Measurements from ENCODE around the gene ISM1.

ISM1 gene

DNA sequence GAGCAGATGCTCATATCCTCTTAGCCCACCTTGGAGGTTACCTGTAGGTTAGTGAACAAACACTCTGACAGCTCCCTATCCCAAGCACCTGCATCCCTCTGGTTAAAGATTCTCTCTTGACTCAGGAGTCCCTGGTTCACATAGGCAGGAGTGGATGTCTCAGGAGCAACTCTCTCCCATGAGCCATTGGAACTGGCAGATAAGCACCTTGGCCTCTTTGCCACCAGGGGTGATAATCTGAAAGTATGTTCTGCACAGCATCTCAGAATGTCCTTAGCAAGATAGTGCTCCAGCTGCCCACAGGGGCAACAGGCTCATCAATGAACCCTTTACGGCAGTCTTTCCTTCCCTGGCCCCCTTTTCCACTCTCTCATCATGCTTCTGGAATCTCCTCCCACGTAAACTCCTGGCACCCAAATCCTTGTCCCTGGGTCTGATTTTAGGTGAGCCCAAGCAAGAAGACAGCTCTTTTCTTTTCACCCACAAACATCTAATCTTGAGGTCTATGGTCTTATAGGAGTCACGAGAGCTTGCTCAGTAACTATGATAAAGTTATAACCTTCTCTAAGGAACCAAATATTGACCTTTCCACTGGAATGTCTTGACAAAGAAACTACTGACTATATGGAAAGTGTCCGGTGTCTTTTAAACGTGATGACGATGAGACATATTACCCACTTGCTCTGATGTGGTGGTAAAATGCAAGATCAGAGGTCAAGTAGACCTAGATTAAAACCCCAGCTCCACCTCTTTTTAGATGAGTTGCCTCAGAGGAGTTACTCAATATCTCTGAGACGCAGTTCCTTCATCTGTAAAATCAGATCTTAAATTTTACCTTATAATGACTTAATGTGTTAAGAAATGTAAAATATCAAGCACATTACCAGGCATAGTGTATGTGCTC, 39.8 kb upstream of the ISM1 start:
- Histone ChIP-seq H3K36me3 (replicated peaks; ENCODE audit: insufficient read depth, low read length) (no peaks in the 10 kb centered on the region), H3K27ac (ENCODE audit: low read length) (no peak overlapping the region), H2AFZ (ENCODE audit: low read length) (no peak overlapping the region), H3K9me3 (replicated peaks; ENCODE audit: insufficient read depth, low read length) (no peaks in the 10 kb centered on the region), H3K9me2 (replicated peaks; ENCODE audit: insufficient read depth, low read length) (no peaks in the 10 kb centered on the region), H3K9ac (ENCODE audit: low read length) (no peak overlapping the region), H3K4me3 (ENCODE audit: low read length) (no peak overlapping the region), H3K79me2 (ENCODE audit: low read length) (no peaks in the 10 kb centered on the region), H3K27me3 (replicated peaks; ENCODE audit: insufficient read depth, low read length) (no peaks in the 10 kb centered on the region), H4K20me1 (ENCODE audit: insufficient read depth, low read length) (no peaks in the 10 kb centered on the region), H3K4me2 (ENCODE audit: low read depth, low read length) (no peak overlapping the region), H3K4me1 (ENCODE audit: low read length) (no peaks in the 10 kb centered on the region), H3F3A (ENCODE audit: insufficient read depth, low read length) (no peaks in the 10 kb centered on the region)
- DNase-seq: no peak
- TF ChIP-seq EZH2phosphoT487 (IDR thresholded peaks at IDR 0.05; ENCODE audit: low read length): no peak
- TF ChIP-seq, protein P1, sequence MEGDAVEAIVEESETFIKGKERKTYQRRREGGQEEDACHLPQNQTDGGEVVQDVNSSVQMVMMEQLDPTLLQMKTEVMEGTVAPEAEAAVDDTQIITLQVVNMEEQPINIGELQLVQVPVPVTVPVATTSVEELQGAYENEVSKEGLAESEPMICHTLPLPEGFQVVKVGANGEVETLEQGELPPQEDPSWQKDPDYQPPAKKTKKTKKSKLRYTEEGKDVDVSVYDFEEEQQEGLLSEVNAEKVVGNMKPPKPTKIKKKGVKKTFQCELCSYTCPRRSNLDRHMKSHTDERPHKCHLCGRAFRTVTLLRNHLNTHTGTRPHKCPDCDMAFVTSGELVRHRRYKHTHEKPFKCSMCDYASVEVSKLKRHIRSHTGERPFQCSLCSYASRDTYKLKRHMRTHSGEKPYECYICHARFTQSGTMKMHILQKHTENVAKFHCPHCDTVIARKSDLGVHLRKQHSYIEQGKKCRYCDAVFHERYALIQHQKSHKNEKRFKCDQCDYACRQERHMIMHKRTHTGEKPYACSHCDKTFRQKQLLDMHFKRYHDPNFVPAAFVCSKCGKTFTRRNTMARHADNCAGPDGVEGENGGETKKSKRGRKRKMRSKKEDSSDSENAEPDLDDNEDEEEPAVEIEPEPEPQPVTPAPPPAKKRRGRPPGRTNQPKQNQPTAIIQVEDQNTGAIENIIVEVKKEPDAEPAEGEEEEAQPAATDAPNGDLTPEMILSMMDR (IDR thresholded peaks at IDR 0.05; ENCODE audit: low read length): no peak
- no peak for TF ChIP-seq EZH2 (optimal IDR thresholded peaks at IDR 0.05; ENCODE audit: low read depth, low read length)

DNA sequence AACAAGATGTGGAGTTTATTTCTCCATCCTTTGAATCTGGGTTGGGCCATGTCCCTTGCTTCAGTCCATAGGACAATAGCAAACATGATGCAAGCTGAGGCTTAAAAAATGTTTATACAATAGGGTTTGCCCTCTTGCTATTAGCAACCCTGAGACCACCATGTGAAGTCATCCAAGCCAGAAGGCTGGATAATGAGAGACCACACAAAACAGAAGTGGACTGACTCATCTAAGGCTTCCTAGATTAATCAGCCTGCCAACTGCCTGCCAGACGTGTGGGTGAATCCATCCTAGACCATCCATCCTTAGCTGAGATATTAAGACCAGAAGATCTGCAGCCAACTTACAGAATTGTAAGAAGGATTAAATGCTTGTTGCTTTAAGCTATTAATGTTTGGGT, 38.1 kb upstream of the ISM1 start:
- H3K36me3 ChIP-seq (replicated peaks; ENCODE audit: insufficient read depth, low read length): no peaks in the 10 kb centered on the region

DNA sequence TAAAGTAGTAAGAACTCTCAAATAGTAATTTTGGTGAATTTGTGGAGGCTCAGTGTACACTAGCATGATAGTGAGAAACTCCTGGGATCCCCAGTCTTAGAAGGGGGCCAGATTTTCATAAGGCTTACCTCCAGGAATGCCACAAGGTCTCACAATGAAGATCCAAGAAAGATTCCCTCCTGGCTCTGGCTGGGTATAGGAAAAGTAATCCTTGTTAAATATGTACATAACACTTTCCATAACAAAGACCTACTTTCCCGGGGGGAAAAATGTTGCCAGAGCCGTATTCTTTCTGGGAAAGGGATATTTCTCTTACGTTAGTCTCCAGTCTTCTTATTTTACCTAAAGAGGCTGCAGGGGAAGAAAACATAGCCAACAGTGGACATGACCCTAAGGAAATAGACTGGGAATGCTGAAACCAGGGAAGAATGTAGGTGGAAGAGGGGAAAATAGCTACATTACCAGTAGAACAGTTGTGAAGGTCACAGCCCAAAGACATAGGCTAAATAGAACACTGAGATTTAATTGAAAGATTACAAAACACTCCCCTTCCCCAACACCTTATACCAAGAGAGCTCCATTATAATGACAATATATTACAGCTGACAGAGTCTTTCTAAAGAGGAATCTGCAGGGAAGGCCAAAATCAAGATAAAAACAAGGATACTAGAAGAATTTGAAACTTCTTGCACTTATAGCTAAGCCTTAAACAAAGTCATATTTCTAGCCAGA, 34.9 kb upstream of the ISM1 start:
- Histone ChIP-seq H3K4me3 (ENCODE audit: low read length) (no peak overlapping the region), H3F3A (ENCODE audit: insufficient read depth, low read length) (no peaks in the 10 kb centered on the region), H3K27ac (ENCODE audit: low read length) (no peak overlapping the region), H3K4me2 (ENCODE audit: low read depth, low read length) (no peak overlapping the region), H2AFZ (ENCODE audit: low read length) (no peak overlapping the region), H4K20me1 (ENCODE audit: insufficient read depth, low read length) (no peaks in the 10 kb centered on the region), H3K9ac (ENCODE audit: low read length) (no peak overlapping the region), H3K9me3 (replicated peaks; ENCODE audit: insufficient read depth, low read length) (no peaks in the 10 kb centered on the region), H3K36me3 (replicated peaks; ENCODE audit: insufficient read depth, low read length) (no peaks in the 10 kb centered on the region), H3K79me2 (ENCODE audit: low read length) (no peaks in the 10 kb centered on the region), H3K4me1 (ENCODE audit: low read length) (no peaks in the 10 kb centered on the region), H3K27me3 (replicated peaks; ENCODE audit: insufficient read depth, low read length) (no peaks in the 10 kb centered on the region), H3K9me2 (replicated peaks; ENCODE audit: insufficient read depth, low read length) (no peaks in the 10 kb centered on the region)
- TF ChIP-seq, protein P1 (IDR thresholded peaks at IDR 0.05; ENCODE audit: low read length): no peak
- no peak for TF ChIP-seq EZH2 (optimal IDR thresholded peaks at IDR 0.05; ENCODE audit: low read depth, low read length)
- TF ChIP-seq EZH2phosphoT487 (IDR thresholded peaks at IDR 0.05; ENCODE audit: low read length): no peak
- no peak for DNase-seq

More for the DNA sequence above, 38.1 kb upstream of the ISM1 start:
- no peaks in the 10 kb centered on the region for H3F3A ChIP-seq (ENCODE audit: insufficient read depth, low read length)
- H3K9me2 ChIP-seq (replicated peaks; ENCODE audit: insufficient read depth, low read length): no peaks in the 10 kb centered on the region
- no peaks in the 10 kb centered on the region for H3K9me3 ChIP-seq (replicated peaks; ENCODE audit: insufficient read depth, low read length)
- no peak for DNase-seq
- H3K4me3 ChIP-seq (ENCODE audit: low read length): no peak overlapping the region
- H3K4me1 ChIP-seq (ENCODE audit: low read length): no peaks in the 10 kb centered on the region
- no peak overlapping the region for H2AFZ ChIP-seq (ENCODE audit: low read length)
- H3K27me3 ChIP-seq (replicated peaks; ENCODE audit: insufficient read depth, low read length): no peaks in the 10 kb centered on the region
- H3K9ac ChIP-seq (ENCODE audit: low read length): no peak overlapping the region
- H3K27ac ChIP-seq (ENCODE audit: low read length): no peak overlapping the region
- no peaks in the 10 kb centered on the region for H4K20me1 ChIP-seq (ENCODE audit: insufficient read depth, low read length)
- no peaks in the 10 kb centered on the region for H3K79me2 ChIP-seq (ENCODE audit: low read length)
- no peak for TF ChIP-seq EZH2phosphoT487 (IDR thresholded peaks at IDR 0.05; ENCODE audit: low read length)
- H3K4me2 ChIP-seq (ENCODE audit: low read depth, low read length): no peak overlapping the region

Data from MM.1S (cell line).